Neural cell (in vitro differentiated cells): ENCODE data around the gene USP9X. TPM values are rescaled to one million over a fixed set of nuclear protein-coding genes. Genes with fewer than 3 reads are reported as not detected.

Source experiments
- H2AFZ ChIP-seq: fragments of 200-600, 300-800 bp; sonication (generic), shearing (Covaris generic); 2 replicates; pipeline ENCODE4 v1.6.0; 2014; ENCODE audit warnings: low read depth, mild to moderate bottlenecking, antibody characterized with exemption, low read length, moderate library complexity
- H3F3A ChIP-seq: fragments of 200-600 bp; shearing (Covaris generic); 2 replicates; pipeline ENCODE4 v1.6.1; 2016; ENCODE audit warnings: mild to moderate bottlenecking, moderate library complexity, mixed read lengths, antibody characterized with exemption, low read length; ENCODE audit not compliant: insufficient read depth, poor library complexity, severe bottlenecking
- H3K27ac ChIP-seq: fragments of 200-600, 300-800 bp; sonication (generic), shearing (Covaris generic); 2 replicates; pipeline ENCODE4 v1.5.1; 2014; ENCODE audit warnings: mild to moderate bottlenecking, low read length, moderate library complexity
- H3K27me3 ChIP-seq: fragments of 300-800, 200-600 bp; sonication (generic), shearing (Covaris generic); 2 replicates; pipeline ENCODE4 v1.6.0; 2014; ENCODE audit warnings: mild to moderate bottlenecking, low read depth, low read length, moderate library complexity; ENCODE audit not compliant: insufficient read depth
- H3K36me3 ChIP-seq: fragments of 300-800, 200-600 bp; sonication (generic), shearing (Covaris generic); 2 replicates; pipeline ENCODE4 v1.5.1; 2014; ENCODE audit warnings: mild to moderate bottlenecking, antibody characterized with exemption, low read length, moderate library complexity; ENCODE audit not compliant: insufficient read depth
- H3K4me2 ChIP-seq: fragments of 300-800, 200-600 bp; sonication (generic), shearing (Covaris generic); 2 replicates; pipeline ENCODE4 v1.6.0; 2014; ENCODE audit warnings: mild to moderate bottlenecking, low read length
- H3K4me3 ChIP-seq: fragments of 300-800, 200-600 bp; sonication (generic), shearing (Covaris generic); 2 replicates; pipeline ENCODE4 v1.5.1; 2014; ENCODE audit warnings: mild to moderate bottlenecking, low read length, moderate library complexity
- H3K79me2 ChIP-seq: fragments of 200-600 bp; shearing (Covaris generic); replicated peaks from 2 replicates; pipeline ENCODE4 v1.6.0; 2014; ENCODE audit warnings: mild to moderate bottlenecking, low read length, moderate library complexity; ENCODE audit not compliant: insufficient read depth
- H3K9ac ChIP-seq: fragments of 300-800, 200-600 bp; sonication (generic), shearing (Covaris generic); 2 replicates; pipeline ENCODE4 v1.6.1; 2016; ENCODE audit warnings: mild to moderate bottlenecking, low read length, mixed read lengths
- H3K9me2 ChIP-seq: fragments of 200-600 bp; shearing (Covaris generic); 2 replicates; pipeline ENCODE4 v1.6.1; 2016; ENCODE audit warnings: mild to moderate bottlenecking, low read length, mixed read lengths; ENCODE audit not compliant: insufficient read depth
- H3K9me3 ChIP-seq: fragments of 200-600, 300-800 bp; sonication (generic), shearing (Covaris generic); 2 replicates; pipeline ENCODE4 v1.6.1; 2016; ENCODE audit warnings: mild to moderate bottlenecking, mixed run types, low read length, moderate library complexity, mixed read lengths
- H4K20me1 ChIP-seq: fragments of 200-600 bp; shearing (Covaris generic); 2 replicates; pipeline ENCODE4 v1.6.1; 2016; ENCODE audit warnings: mild to moderate bottlenecking, mixed run types; ENCODE audit not compliant: insufficient read depth
- CTCF ChIP-seq: fragments of 450-650 bp; IDR thresholded peaks from 2 replicates; pipeline ENCODE4 v1.5.1; 2014; ENCODE audit warnings: antibody characterized with exemption, mild to moderate bottlenecking, moderate library complexity; ENCODE audit not compliant: poor library complexity, severe bottlenecking
- EP300 ChIP-seq: fragments of 450-650 bp; conservative IDR thresholded peaks from 2 replicates; pipeline ENCODE4 v1.6.1; 2014; ENCODE audit warnings: antibody characterized with exemption, mild to moderate bottlenecking, moderate library complexity; ENCODE audit not compliant: poor library complexity, severe bottlenecking
- EZH2 ChIP-seq: fragments of 200-600, 300-800 bp; shearing (Covaris generic), sonication (generic); IDR thresholded peaks from 2 replicates; pipeline ENCODE4 v1.6.1; 2014; ENCODE audit warnings: antibody characterized with exemption, low read length, borderline replicate concordance, mild to moderate bottlenecking; ENCODE audit not compliant: insufficient read depth, poor library complexity, severe bottlenecking
- MXI1 ChIP-seq: fragments of 450-650 bp; conservative IDR thresholded peaks from 2 replicates; pipeline ENCODE4 v1.6.1; 2014; ENCODE audit warnings: antibody characterized with exemption, mild to moderate bottlenecking; ENCODE audit not compliant: poor library complexity, severe bottlenecking
- POLR2AphosphoS5 ChIP-seq: IDR thresholded peaks from 2 replicates; pipeline ENCODE4 v1.6.1; 2012
- RAD21 ChIP-seq: fragments of 450-650 bp; conservative IDR thresholded peaks from 2 replicates; pipeline ENCODE4 v1.6.1; 2014; ENCODE audit warnings: antibody characterized with exemption, mild to moderate bottlenecking, moderate library complexity
- SMC3 ChIP-seq: fragments of 450-650 bp; conservative IDR thresholded peaks from 2 replicates; pipeline ENCODE4 v1.6.1; 2014; ENCODE audit warnings: antibody characterized with exemption, mild to moderate bottlenecking, moderate library complexity; ENCODE audit not compliant: poor library complexity
- TAF1 ChIP-seq: IDR thresholded peaks from 2 replicates; pipeline ENCODE4 v1.6.1; 2012; ENCODE audit warnings: low read depth
- polyA plus RNA-seq: library from polyadenylated mRNA; depleted of rRNA; stranded (reverse); fragments of >200 nt; gene quantifications from 2 replicates; pipeline ENCODE4 v1.2.3, GENCODE V29; 2014
- TF ChIP-seq, protein P1 (sequence below): IDR thresholded peaks from 2 replicates; pipeline ENCODE4 v1.6.1; 2012; ENCODE audit warnings: borderline replicate concordance

USP9X gene
- polyA plus RNA-seq, 1 donor from 2014 or later, result 36.1 TPM

DNA sequence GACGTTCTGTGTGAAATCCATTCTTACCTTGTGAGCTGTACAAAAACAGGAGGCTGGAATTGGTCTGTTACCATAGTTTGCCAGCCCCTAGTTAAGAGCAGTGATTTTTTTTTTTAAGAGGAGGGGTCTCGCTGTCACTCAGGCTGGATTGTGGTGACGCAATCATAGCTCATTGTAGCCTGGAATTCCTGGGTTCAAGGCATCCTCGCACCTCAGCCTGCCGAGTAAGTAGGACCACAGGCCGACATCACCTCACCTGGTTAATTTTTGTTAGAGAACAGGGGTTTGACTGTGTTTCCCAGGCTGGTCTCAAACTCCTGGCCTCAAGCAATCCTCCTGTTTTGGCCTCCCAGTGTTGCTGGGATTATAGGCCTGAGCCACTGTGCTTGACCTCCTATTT is 7.5 kb downstream of the USP9X start:
- H3K27ac ChIP-seq, result no peak overlapping the region
- H3K4me2 ChIP-seq, result no peak overlapping the region
- peaks cover 78% of the 10 kb centered on the region for H3K79me2 ChIP-seq
- H2AFZ ChIP-seq, result no peak overlapping the region
- no peak overlapping the region for H3K9ac ChIP-seq
- H3K27me3 ChIP-seq, result no peaks in the 10 kb centered on the region
- no peaks in the 10 kb centered on the region for H3F3A ChIP-seq
- TF ChIP-seq CTCF (no peak), MXI1 (no peak), POLR2AphosphoS5 (no peak), RAD21 (no peak)
- TF ChIP-seq, protein P1, sequence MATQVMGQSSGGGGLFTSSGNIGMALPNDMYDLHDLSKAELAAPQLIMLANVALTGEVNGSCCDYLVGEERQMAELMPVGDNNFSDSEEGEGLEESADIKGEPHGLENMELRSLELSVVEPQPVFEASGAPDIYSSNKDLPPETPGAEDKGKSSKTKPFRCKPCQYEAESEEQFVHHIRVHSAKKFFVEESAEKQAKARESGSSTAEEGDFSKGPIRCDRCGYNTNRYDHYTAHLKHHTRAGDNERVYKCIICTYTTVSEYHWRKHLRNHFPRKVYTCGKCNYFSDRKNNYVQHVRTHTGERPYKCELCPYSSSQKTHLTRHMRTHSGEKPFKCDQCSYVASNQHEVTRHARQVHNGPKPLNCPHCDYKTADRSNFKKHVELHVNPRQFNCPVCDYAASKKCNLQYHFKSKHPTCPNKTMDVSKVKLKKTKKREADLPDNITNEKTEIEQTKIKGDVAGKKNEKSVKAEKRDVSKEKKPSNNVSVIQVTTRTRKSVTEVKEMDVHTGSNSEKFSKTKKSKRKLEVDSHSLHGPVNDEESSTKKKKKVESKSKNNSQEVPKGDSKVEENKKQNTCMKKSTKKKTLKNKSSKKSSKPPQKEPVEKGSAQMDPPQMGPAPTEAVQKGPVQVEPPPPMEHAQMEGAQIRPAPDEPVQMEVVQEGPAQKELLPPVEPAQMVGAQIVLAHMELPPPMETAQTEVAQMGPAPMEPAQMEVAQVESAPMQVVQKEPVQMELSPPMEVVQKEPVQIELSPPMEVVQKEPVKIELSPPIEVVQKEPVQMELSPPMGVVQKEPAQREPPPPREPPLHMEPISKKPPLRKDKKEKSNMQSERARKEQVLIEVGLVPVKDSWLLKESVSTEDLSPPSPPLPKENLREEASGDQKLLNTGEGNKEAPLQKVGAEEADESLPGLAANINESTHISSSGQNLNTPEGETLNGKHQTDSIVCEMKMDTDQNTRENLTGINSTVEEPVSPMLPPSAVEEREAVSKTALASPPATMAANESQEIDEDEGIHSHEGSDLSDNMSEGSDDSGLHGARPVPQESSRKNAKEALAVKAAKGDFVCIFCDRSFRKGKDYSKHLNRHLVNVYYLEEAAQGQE, result no peak
- no peaks in the 10 kb centered on the region for H3K9me3 ChIP-seq
- no peaks in the 10 kb centered on the region for H4K20me1 ChIP-seq
- no peaks in the 10 kb centered on the region for H3K36me3 ChIP-seq
- no peak overlapping the region for H3K4me3 ChIP-seq
- H3K9me2 ChIP-seq, result no peaks in the 10 kb centered on the region

- Histone ChIP-seq H3K27me3 (no peaks in the 10 kb centered on the region), H4K20me1 (no peaks in the 10 kb centered on the region), H3K36me3 (no peaks in the 10 kb centered on the region), H3K9ac (no peak overlapping the region), H3K79me2 (peaks cover 71% of the 10 kb centered on the region), H3K4me2 (no peak overlapping the region), H3K4me3 (no peak overlapping the region), H2AFZ (no peak overlapping the region), H3F3A (no peaks in the 10 kb centered on the region), H3K9me2 (no peaks in the 10 kb centered on the region), H3K27ac (no peak overlapping the region), H3K9me3 (no peaks in the 10 kb centered on the region)
- TF ChIP-seq EZH2 (no peak), MXI1 (no peak), CTCF (no peak), SMC3 (no peak), EP300 (no peak), RAD21 (no peak), POLR2AphosphoS5 (no peak), TAF1 (no peak)
- TF ChIP-seq, protein P1, result no peak
Measured at GRCh38 chrX:41095174-41095573, 9.9 kb downstream of the USP9X start.
